ENCODE results near the gene CA4.
A peak's percentile ranks its signal among the peaks of the same experiment; 100 is the strongest.

The CA4 gene

GRCh38 chr17:60128171-60128859, 21.5 kb upstream of the CA4 start:
- in situ Hi-C loops (cut with HindIII; ENCODE audit: low sequenced_read_pairs): no loop called here
- no peak overlapping the region for H3K4me3 ChIP-seq (ENCODE audit: low read depth, low read length)
- TF ChIP-seq CTCF (IDR thresholded peaks at IDR 0.05; ENCODE audit: low read depth, low read length, missing control alignments): no peak
- no peak for DNase-seq (ENCODE audit: low read depth)

DNA sequence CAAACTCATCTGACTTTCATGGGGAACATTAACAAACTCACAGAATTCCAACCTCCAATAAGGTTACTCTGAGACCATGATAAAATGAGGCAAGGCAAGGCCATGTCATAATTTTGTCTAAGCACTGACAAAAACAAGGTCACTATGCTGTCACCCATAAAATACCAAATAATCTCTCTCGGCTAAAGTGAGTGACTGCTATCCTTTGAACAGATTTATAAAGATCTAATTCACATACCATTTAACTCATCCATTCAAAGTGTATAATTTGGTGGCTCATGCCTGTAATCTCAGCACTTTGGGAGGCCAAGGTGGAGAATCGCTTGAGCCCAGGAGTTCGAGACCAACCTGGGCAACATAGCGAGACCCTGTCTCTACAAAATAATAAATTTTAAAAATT, 20.6 kb upstream of the CA4 start:
- no peak for DNase-seq (ENCODE audit: low read depth)
- in situ Hi-C loops (cut with HindIII; ENCODE audit: low sequenced_read_pairs): no loop called here
- H3K4me3 ChIP-seq (ENCODE audit: low read depth, low read length): no peak overlapping the region
- no peak for TF ChIP-seq CTCF (IDR thresholded peaks at IDR 0.05; ENCODE audit: low read depth, low read length, missing control alignments)

DNA sequence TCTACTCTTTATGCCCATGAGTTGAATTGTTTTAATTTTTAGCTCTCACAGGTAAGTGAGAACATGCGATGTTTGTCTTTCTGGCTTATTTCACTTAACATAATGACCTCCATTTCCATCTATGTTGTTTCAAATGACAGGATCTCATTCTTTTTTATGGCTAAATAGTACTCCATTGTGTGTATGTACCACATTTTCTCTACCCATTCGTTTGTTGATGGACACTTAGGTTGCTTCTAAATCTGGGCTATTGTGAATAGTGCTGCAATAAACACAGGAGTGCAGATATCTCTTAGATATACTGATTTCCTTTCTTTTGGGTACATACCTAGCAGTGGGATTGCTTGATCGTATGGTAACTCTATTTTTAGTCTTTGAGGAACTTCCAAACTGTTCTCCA, 19.3 kb upstream of the CA4 start:
- DNase-seq (ENCODE audit: low read depth): no peak
- no peak for TF ChIP-seq CTCF (IDR thresholded peaks at IDR 0.05; ENCODE audit: low read depth, low read length, missing control alignments)
- in situ Hi-C loops (cut with HindIII; ENCODE audit: low sequenced_read_pairs): no loop called here
- H3K4me3 ChIP-seq (ENCODE audit: low read depth, low read length): no peak overlapping the region

DNA sequence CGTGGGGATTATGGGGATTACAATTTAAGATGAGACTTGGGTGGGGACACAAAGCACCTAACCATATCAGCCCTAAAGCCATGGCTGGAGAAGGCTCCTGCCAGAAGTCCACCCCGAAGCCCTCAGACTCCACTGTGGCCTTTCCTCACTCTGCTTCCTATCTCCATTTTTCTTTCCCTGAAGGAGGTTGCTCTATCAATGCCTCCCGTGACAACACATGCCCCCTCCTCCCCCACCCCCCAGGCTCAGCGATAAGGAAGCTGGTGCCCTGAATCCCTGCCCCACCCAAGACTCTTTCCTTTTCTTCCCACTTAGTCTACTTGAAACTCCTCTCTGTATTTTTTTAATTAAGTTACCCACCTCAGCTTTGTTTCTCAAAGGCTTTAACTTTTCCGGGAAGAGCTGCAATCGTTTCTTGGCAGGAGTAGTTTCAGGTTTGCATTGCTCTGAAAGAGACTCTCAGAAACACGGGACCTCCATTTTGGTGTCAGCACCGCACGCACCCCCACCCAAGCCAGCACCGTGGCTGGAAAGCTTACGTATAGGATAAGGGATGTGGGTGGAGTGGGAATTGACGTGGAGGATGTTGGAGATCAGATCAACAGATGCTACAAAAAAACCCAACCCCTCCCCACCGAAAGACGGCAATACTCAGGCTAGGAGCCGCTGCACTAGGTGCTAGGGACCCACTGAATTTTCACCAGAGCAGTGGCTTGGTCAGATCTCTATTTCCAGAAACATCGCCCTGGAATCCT, 15.2 kb upstream of the CA4 start:
- in situ Hi-C loops (cut with HindIII; ENCODE audit: low sequenced_read_pairs): no loop called here
- H3K4me3 ChIP-seq (ENCODE audit: low read depth, low read length): peak overlapping the region; percentile 73
- no peak for DNase-seq (ENCODE audit: low read depth)
- TF ChIP-seq CTCF (IDR thresholded peaks at IDR 0.05; ENCODE audit: low read depth, low read length, missing control alignments): no peak

DNA sequence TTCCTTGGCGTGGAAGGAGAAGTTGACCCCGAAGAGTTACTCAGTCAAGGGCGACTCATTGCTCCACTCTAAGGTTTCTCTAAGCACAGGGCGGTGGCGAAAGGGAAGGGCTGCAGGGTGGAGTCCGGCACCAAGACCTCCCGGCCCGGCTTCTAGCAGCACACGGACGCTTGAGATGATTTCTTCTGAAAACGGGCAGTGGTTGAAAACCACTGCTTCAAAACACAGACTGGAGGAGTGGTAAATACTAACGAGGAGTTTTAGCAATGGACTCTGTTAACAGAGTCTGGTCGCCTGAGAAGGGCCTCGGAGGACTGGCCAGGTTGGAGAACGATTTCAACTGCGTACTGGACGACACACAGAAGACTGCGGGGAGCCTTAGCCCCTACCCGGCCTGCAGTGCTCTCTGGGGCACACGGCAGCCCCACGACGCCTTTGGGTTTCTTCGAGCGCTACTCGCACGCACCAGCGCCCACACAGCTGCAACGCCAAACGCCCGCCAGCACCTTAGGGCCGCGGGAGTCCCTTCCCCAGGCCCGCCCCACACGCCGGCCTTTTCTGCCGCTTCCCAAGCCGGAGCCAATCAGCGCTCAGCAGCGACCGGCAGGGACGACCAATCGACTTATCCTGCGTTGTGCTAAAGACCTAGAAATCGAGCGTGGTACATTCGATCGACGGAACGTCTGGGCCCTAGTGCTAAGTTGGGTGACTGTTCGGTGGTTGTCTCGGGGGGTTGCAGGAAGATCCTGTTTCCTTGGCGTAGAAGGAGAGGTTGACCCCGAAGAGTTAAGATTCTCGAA, 14.4 kb upstream of the CA4 start:
- TF ChIP-seq CTCF (IDR thresholded peaks at IDR 0.05; ENCODE audit: low read depth, low read length, missing control alignments): no peak
- in situ Hi-C loops (cut with HindIII; ENCODE audit: low sequenced_read_pairs): no loop called here
- peak; percentile 64 for DNase-seq (ENCODE audit: low read depth)
- peak overlapping the region; percentile 73 for H3K4me3 ChIP-seq (ENCODE audit: low read depth, low read length)

- H3K4me3 ChIP-seq (ENCODE audit: low read depth, low read length): peak overlapping the region; percentile 73
- in situ Hi-C loops (cut with HindIII; ENCODE audit: low sequenced_read_pairs): no loop called here
- no peak for DNase-seq (ENCODE audit: low read depth)
- TF ChIP-seq CTCF (IDR thresholded peaks at IDR 0.05; ENCODE audit: low read depth, low read length, missing control alignments): no peak
These were observed 13.7 kb upstream of the CA4 start for GRCh38 chr17:60135951-60136666.
